Occipital lobe (tissue), 2 donors: ENCODE measurements around the gene FGD5. TPM values are rescaled to one million over a fixed set of nuclear protein-coding genes. Genes with fewer than 3 reads are reported as not detected.
"Not testable (repeated sequence)": the region's sequence is repeated elsewhere in the genome, so short reads cannot be mapped to it uniquely, and the experiment has no call there.

Experiments used
- DNase-seq: peaks from one replicate; lab custom pipeline; 2025; lab: John Stamatoyannopoulos, UW
- total RNA-seq: library from RNA; depleted of rRNA; stranded (reverse); fragments of >200 nt; gene quantifications from one replicate; pipeline ENCODE4 v1.2.3, GENCODE V29; 2014

Gene FGD5
- total RNA-seq, 1 donor from 2014 or later: 2.7 TPM

DNA sequence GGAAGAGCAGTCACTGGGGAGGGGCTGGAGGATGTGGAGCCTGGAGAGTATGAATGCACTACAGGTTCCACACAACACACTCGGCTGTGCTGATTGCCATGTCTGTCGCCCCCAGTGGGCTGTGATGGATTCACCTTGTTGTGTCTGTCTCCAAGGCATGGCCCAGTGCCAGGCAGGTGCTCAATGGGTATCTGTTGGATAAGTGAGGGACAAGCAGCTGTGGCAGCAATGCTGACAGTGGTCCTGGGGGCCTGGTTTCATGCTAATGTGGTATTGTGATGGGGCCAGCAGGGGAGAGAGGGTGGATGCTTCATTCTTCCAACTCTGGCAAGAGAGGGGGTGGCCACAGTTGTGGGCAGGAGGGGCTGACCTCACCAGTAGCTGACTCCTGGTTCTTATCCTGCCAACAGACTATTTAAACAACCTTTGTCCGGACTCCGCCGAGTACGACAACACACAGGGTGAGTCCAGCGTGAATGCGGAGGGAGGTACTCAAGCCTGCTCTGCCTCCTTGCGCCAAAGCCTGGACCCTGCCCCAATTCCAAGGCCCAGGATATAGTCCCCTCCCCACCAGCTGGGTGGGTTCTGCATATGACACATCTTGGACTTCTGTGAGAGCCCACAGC, 81.3 kb downstream of the FGD5 start:
- DNase-seq: no peak

DNA sequence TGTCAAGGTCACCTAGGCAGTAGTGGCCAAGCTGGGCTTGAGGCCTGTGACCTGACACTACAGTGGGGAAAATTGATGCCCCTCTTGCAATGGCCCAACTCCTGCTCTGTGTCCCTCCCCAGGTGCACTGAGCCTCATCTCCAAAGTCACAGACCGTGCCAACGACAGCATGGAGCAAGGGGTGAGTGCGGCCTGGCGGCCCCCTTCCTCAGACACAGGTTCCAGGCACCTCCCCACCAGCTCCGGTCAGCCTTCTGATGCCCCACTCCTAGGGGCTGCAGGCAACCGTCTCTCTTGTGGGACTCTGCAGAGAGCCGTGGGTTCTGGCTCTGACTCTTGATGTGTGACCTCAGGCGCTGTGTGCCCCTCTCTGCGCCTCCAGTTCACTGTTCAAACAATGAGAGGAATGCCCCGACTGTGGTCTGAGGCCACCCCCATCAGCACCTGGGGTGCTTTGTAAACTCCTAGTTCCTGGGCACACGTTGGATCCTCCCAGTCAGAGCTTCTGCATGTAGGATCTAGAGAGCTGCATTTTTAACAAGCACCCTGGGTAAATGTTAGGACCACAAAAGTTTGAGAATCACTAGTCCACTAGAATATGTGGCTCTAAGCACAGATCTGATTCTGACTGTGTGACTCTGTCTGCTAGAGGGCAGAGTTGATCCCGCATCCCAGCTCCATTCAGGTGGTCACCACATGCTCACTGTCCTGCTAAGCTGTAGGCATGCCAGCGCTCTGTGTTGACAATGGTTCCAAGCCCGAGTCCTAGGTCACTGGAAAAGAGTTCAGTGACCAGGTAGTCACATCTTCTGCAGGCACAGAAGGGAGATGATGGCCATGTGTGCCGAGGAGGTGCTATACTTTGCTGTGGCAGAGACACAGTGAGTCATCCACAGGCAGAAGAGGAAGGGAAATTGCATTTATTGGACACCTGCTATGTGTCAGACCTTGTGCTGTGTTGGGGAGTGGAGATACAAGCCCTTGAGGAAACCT, 82.4 kb downstream of the FGD5 start:
- no peak for DNase-seq

DNA sequence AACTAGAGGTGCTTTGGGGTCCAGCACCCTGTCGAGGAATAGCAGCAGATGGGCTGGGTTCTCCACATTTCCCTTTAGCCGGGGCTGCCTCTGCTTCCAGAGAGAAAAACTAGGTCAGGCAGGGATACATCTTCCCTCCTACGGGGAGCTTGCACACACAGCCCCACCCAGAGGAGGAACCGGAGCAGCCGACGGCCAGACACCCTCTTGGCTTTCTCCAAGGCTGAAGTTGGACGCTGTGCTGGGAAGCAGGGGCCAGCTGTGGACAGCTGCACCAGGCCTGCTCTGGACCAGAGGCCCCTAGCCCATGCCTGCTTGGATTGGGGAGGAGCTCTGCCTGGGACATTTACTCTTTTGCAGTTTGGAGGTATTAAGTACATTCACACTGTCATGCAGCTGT, 84.0 kb downstream of the FGD5 start:
- DNase-seq: no peak

DNA sequence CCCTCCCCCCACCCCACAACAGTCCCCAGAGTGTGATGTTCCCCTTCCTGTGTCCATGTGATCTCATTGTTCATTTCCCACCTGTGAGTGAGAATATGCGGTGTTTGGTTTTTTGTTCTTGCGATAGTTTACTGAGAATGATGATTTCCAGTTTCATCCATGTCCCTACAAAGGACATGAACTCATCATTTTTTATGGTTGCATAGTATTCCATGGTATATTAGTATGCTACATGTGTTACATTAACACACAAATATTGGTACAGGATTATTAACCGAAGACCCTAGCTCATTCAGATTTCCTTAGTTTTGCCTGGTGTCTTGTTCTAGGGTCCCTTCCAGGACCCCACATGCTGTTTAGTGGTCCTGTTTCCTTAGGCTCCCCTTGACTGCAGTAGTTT, 84.7 kb downstream of the FGD5 start:
- DNase-seq: not testable (repeated sequence)

DNA sequence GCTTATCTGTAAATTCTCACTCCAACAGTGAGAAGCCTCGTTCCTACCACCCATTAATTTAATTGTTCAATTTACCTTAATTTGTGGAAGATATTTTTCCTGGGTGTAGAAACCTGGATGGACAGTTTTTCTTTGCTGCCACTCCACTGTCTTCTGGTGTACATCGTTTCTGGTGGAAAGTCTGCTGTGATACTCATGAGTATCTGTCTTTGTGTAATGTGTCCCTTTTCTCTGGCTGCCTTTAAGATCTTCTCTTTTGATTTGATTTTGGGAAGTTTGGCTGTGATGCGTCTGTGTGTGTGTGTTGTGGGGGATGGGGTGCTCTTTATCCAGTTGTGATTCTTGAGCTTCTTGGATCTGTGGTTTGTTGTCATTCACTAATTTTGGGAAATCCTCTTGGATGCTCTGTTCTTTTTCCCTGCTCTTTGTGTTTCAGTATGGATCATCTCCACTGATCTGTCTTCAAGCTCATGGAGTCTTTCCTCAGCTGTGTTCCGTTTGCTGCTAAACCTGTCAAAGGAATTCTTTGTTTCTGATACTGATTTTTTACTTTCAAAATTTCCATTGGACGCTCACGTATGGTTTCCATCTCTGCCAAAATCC, 86.4 kb downstream of the FGD5 start:
- no peak for DNase-seq

DNA sequence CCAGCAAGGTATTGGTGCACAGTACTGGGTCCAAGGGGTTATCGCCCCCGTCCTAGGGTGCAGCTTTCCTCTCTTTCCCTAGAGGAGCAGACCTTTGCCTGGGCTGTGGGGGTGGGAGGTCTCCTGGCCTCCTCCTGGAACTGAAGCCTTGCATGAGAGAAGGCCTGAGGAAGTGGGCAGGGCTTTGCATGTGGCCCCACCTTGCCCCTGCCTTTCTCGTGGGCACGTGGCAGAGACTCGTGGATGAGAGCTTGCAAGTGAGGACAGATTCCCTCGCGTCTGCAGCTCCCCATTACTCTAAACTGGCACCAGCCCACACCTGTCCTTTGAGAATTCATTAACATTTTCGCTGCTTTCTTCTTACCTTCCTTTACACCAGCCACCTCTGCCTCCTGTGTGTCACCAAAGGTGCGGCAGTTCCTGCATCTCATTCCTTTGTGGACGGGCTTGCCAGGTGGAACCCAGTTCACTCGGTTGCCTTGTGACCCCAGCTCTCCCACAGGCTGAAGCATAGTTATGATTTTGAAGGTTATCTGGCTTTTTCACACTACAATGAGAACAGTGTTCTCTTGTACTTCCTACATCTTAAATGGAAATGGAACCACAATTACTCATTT, 87.7 kb downstream of the FGD5 start:
- DNase-seq: no peak

DNA sequence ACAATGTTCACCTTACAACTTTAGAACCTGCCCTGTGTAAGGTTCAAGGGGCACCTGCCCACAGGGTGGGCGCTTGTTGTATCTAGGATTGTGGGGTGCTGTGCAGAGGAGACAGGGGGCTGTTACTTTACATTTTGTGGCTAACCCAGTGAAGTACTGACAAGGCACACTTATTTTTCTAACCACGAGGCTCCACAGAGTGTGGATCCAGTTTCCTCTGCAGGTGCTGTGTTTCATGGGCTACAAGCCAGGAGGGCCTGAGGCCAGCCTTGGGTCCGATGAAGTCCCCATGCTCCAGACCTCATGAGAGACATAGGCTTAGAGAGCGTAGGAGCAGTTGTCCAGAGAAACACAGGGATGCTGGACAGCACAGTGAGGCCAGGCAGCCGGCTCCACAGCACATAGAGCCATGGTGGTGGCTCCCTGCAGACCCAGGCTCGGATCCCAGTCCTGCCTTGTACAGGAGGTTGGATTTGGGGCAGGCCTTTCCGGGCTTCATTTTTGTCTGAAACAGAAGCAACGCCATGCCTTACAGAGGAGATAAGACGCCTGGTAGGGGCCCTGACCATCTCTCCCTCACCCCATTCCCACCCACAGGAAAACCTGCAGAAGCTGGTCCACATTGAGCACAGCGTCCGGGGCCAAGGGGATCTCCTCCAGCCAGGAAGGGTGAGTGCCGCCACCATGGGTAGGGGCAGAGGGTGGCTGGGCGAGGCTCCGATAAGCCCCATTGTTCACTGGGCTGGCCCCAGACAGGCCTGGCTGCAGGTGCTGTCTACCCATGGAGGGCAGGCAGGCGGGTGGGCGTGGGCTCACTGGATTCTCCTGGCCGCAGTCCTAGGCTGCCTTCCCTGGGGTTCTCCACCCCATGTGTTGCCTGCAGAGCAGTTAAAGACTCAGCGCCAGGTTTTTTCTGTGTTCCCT, 88.5 kb downstream of the FGD5 start:
- DNase-seq: no peak

DNA sequence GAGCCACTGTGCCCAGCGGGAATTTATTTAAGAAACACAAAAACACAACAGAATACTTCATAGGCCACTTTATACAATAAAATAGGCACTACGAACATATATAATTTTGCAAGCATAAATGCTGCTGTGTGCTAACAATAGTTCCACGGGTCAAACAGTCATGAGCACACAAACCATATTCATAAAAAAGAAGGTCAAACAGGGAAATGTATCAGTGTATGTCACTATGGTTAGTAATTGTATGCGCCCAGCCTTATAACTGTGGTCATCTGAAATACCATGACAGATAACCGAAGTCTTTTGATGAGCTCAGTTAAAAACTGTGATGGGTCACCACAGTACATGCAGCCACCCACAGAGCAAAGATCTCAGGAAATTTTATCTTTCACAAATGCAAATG, 90.5 kb downstream of the FGD5 start:
- no peak for DNase-seq

DNA sequence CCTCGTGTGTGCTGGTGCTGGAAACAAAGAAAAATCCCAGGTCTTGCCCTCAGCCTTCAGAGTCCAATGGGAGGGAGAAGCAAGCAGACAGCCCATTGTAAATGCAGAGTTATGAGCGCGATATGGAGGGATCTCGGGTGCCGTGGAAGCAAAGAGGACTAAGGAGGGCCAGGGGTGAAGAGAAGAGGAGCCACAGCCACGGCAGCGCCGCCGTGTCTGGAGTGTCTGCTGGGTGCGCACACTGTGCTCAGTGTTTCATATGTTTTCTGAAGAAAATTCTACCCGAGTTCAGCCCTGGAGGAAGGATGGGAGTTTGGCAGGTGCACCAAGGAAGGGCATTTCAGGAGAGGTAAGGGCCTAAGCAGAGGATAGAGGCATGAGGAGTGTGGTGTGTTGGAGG, 92.9 kb downstream of the FGD5 start:
- no peak for DNase-seq

DNA sequence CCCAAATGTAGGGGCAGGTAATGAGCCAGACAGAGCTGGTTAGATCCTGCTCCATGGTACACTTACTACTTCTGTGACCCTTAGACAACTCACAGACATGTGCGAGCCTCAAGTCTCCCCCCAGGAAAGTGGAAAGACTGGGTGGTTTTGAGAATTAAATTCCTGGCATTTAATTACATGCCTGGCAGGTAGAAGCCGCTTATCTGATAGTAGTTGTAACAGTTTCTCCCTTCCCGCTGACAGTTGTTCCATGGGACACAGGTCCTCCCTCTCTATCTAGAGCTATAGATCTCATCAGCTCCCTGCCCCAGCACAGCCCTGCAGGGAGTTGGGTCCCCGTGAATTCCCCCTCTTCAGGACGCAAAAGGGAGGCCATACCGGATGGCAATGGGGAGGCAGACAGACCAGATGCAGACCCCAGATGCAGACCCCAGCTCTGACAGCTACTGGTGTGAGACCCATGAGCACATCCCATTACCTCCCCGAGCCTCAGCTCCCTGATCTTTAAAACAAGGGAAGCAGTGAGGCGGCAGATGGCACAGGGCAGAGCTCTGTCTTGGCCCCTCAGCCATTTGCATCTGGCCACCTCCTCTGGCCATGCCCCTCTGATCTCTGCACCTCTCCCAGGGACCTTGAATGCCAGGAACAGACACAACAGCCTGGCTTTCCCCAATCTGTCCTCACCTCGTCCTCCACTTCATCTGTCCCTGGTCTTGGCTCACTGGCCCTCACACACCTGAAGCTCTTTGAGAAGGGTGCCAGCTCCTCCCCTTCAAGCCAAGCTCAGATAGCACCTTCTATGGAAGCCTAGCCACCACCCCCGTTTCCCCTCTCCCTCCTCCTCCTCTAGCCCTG, 94.5 kb downstream of the FGD5 start:
- DNase-seq: no peak

DNA sequence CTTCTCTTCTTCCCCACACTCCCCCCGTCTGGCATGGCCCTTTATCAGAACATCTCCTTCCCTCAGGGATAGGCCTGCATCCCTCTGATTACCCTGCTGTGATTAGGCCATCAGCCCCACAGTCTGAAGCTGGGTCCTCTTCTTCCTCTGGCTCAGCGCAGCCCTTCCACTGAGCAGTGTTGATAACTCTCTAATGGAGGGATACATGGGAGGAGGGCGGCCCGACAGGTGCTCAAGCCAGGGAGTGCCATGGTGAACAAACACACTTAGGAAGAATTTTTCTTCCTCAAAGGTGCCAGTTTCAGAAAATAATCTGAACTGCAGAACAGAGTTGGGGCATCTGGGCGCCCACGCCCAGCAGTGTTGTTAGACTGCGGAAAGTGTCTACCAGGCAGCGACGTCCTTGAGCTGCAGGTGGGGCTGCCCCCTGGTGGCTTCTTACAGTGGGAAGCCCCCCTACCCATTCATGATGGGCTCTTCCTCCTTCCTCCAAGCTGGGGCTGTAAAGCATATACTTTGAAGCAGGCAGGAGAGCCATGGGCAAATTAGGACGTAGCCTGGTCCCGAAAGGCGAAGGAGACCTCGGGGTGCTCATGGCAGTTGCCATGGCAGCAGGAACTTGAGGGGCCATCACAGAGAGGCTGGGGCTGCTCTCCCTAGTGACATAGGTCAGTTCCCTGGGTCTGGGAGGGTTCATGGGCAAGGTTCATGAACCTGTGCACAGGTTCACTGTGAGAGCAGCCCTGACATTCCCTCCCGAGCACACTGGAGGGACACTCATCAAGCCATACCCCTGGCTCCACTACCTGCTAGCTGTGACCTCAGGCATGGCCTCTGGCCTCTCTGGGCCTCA, 95.4 kb downstream of the FGD5 start:
- DNase-seq: no peak

DNA sequence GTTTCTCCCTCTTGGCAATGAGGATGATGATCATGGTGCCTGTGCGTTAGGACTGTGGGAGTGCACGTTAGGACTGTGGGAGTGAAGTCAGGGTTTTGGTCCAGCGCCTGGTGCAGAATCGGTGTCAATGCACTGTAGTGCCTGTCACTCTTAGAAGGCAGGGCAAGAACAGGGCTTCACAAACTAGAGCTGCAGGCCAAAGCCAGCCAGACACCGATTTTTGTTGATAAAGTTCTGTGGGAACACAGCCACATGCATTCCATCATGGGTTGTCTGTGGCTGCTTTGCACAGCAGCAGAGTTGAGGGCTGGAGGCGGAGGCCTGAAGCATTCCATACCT, 96.0 kb downstream of the FGD5 start:
- no peak for DNase-seq

DNA sequence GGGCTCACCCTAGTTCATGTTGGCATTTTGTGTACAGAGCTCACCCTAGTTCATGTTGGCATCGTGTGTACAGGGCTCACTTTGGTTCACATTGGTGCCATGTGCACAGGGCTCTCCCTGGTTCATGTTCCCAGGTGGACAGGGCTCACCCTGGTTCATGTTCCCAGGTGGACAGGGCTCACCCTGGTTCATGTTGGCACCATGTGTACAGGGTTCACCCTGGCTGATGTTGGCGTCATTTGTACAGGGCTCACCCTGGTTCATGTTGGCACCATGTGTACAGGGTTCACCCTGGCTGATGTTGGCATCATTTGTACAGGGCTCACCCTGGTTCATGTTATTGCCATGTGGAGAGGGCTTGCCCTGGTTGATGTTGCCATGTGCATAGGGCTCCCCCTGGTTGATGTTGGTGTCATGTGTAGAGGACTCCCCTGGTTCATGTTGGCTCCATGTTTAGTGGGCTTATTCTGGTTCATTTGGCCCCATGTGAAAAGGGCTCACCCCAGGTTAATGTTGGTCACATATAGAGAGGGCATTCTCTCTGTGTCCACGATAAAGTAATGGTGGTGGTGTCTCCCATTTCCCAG, 97.0 kb downstream of the FGD5 start:
- no peak for DNase-seq

DNA sequence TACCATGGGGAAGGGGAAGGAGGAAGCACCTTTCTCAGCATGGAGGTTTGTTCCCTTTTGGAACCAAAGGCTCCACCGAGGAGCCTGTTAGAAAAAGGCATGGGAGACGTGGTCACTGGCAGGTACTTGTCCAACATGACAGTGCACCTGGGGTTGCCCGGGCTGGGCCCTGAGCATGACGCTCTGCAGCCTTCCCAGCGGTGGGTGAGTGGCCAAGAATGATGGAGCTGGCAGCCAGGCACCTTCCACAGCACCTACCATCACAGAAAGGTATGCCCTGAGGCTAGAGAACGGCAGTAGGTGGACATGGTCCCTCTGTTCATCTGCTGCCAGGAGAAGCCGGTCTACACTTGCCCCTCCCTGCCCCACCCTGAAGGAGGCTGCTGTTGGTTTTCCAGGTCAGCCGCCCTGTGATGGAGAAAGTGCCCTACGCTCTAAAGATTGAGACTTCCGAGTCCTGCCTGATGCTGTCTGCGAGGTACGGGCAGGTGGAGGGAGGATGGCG, 99.6 kb downstream of the FGD5 start:
- DNase-seq: no peak

DNA sequence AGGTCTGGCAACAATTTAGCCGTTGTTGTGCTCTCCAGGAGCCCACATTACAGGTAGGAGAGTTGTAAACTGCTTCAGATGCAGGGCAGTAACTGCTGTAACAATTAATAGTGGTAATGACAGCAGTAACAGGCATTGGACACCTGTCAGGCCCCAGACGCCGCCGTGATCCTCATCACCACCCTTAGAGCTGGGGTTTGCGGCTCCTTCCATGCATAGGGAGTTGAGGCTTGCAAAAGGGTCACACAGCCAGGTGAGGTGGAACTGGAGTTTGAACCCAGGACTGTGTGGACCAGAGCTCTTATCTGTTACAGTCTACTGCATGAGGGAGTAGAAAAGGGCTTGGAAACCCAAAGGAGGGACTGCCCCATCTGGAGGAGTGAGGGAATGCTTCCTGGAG, 101.8 kb downstream of the FGD5 start:
- no peak for DNase-seq

DNA sequence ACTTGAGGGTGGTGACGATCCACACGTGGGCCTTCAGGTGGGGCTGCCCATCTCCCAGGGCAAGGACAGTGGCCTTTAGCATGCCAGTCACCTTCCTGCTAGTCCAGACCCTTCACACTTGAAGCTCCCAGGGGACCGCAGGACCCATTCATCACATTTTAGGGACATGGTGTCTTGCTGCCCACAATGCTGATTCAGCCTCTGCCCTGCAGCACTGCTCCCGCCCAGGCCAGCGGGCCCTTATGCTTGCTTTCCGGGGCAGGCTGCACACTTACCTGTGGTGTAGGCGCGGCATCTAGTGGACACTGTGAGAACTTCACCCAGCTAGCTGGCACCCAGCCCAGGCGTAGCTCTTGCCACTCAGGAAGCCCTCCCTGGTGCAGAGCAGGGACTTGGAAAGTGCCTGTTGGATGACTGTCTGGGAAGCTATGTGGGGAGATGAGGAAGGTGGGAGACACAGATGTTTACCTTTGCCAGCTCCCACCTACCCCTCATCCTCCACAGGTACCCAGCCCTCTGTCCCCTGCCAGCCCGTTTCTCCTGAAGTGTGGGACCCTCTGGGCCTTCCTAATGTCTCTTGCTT, 102.4 kb downstream of the FGD5 start:
- DNase-seq: peak; percentile 71

DNA sequence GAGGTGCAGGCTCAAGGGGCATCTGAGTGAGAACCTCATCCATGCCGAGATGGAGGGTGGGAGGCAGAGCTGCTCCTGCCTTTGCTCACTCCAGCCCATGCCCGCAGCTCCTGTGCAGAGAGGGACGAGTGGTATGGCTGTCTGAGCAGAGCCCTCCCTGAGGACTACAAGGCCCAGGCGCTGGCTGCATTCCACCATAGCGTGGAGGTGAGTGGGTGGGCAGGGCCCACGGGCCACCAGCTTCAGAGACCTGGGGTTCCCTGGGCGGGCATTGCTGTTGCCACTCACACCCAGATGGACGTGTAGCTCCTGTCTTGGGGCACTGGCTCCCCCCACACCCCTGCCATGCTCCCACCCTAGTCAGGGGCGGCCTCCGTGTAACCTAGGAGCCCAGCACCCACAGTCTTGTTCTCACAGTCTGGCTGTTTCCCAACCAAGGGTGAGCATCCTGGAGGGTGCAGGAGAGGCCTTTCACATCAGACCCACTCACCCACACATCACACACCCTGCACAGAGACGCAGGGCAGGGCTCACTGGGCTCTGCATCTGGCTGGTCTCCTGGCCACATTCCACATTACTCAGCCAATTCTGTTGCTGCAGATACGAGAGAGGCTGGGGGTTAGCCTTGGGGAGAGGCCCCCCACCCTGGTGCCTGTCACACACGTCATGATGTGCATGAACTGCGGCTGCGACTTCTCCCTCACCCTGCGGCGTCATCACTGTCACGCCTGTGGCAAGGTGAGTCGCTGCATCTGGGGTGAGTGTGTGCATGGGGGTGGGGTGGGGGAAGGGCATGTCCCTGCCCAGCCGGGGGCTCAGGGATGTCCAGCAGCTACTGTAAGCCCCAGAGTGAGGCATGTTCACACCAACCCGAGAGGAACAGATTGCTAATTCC, 103.3 kb downstream of the FGD5 start:
- no peak for DNase-seq
